ENCODE results near the gene FSCB. TPM values are rescaled to one million over a fixed set of nuclear protein-coding genes. Genes with fewer than 3 reads are reported as not detected.
"Not testable (repeated sequence)": the region's sequence is repeated elsewhere in the genome, so short reads cannot be mapped to it uniquely, and the experiment has no call there.

Gene FSCB
- not detected for total RNA-seq

GRCh38 chr14:44507183-44507582, at the start of gene FSCB:
Gene FSCB, minus strand, starts transcription at chr14:44507283. Its CDS starts 296 bp downstream, at chr14:44506987.
- POLR2A ChIA-PET: no interaction called here
- DNase-seq: no peak
- Mint-ChIP-seq H3K27ac (no peak within 1 kb of the TSS), H3K36me3 (ENCODE audit: low read depth) (no peaks in the 10 kb centered on the region), H3K4me3 (no peak within 1 kb of the TSS), H3K4me1 (no peaks in the 10 kb centered on the region), H3K27me3 (no peaks in the 10 kb centered on the region), H3K9me3 (peaks cover 9% of the 10 kb centered on the region)
- CTCF ChIA-PET: no interaction called here

- no peaks in the 10 kb centered on the region for H3K27me3 Mint-ChIP-seq
- peaks cover 2% of the 10 kb centered on the region for H3K9me3 Mint-ChIP-seq
- ChIA-PET POLR2A (no interaction called here), CTCF (no interaction called here)
- DNase-seq: no peak
- H3K4me1 Mint-ChIP-seq: no peaks in the 10 kb centered on the region
- H3K4me3 Mint-ChIP-seq: no peak overlapping the region
- no peaks in the 10 kb centered on the region for H3K36me3 Mint-ChIP-seq (ENCODE audit: low read depth)
- no peak overlapping the region for H3K27ac Mint-ChIP-seq
Observed at GRCh38 chr14:44531658-44532057, 24.6 kb upstream of the FSCB start.

GRCh38 chr14:44530475-44530874, 23.4 kb upstream of the FSCB start:
- no peak for DNase-seq
- Mint-ChIP-seq H3K36me3 (ENCODE audit: low read depth) (no peaks in the 10 kb centered on the region), H3K4me3 (no peak overlapping the region), H3K4me1 (no peaks in the 10 kb centered on the region), H3K27me3 (no peaks in the 10 kb centered on the region), H3K9me3 (no peaks in the 10 kb centered on the region), H3K27ac (no peak overlapping the region)
- CTCF ChIA-PET: no interaction called here
- POLR2A ChIA-PET: no interaction called here

- no peak for DNase-seq
- no peak overlapping the region for H3K27ac Mint-ChIP-seq
- H3K27me3 Mint-ChIP-seq: no peaks in the 10 kb centered on the region
- no peak overlapping the region for H3K4me3 Mint-ChIP-seq
- no peaks in the 10 kb centered on the region for H3K36me3 Mint-ChIP-seq (ENCODE audit: low read depth)
- H3K4me1 Mint-ChIP-seq: no peaks in the 10 kb centered on the region
- no peaks in the 10 kb centered on the region for H3K9me3 Mint-ChIP-seq
- ChIA-PET CTCF (no interaction called here), POLR2A (no interaction called here)
Observed at GRCh38 chr14:44529026-44529425, 21.9 kb upstream of the FSCB start.

- no peaks in the 10 kb centered on the region for H3K9me3 Mint-ChIP-seq
- H3K27ac Mint-ChIP-seq: no peak overlapping the region
- no peaks in the 10 kb centered on the region for H3K4me1 Mint-ChIP-seq
- H3K27me3 Mint-ChIP-seq: no peaks in the 10 kb centered on the region
- H3K36me3 Mint-ChIP-seq (ENCODE audit: low read depth): no peaks in the 10 kb centered on the region
- DNase-seq: no peak
- POLR2A ChIA-PET: no interaction called here
- no peak overlapping the region for H3K4me3 Mint-ChIP-seq
- CTCF ChIA-PET: interaction anchor here (0.7 kb wide), 1 partner anchor 1235 kb away, joined by 3 read pairs; no protein-coding TSS in a partner anchor
Observed at GRCh38 chr14:44528180-44528579, 21.1 kb upstream of the FSCB start.

GRCh38 chr14:44525237-44525636, 18.2 kb upstream of the FSCB start:
- no peaks in the 10 kb centered on the region for H3K9me3 Mint-ChIP-seq
- no peak for DNase-seq
- H3K27ac Mint-ChIP-seq: no peak overlapping the region
- H3K4me1 Mint-ChIP-seq: no peaks in the 10 kb centered on the region
- no peaks in the 10 kb centered on the region for H3K27me3 Mint-ChIP-seq
- no peak overlapping the region for H3K4me3 Mint-ChIP-seq
- H3K36me3 Mint-ChIP-seq (ENCODE audit: low read depth): no peaks in the 10 kb centered on the region
- CTCF ChIA-PET: no interaction called here
- POLR2A ChIA-PET: no interaction called here

- H3K36me3 Mint-ChIP-seq (ENCODE audit: low read depth); CTCF ChIA-PET; POLR2A ChIA-PET; H3K4me1 Mint-ChIP-seq; DNase-seq; H3K4me3 Mint-ChIP-seq; H3K27me3 Mint-ChIP-seq; H3K9me3 Mint-ChIP-seq; H3K27ac Mint-ChIP-seq: not testable (repeated sequence)
Observed at GRCh38 chr14:44515668-44516067, 8.6 kb upstream of the FSCB start.

GRCh38 chr14:44508834-44509233, 1.8 kb upstream of the FSCB start:
- ChIA-PET CTCF (interaction anchor here (1.3 kb wide), 1 partner anchor 16 kb away, joined by 3 read pairs; no protein-coding TSS in a partner anchor), POLR2A (no interaction called here)
- Mint-ChIP-seq H3K27me3 (no peaks in the 10 kb centered on the region), H3K4me1 (no peaks in the 10 kb centered on the region), H3K9me3 (peaks cover 9% of the 10 kb centered on the region), H3K27ac (no peak overlapping the region), H3K4me3 (no peak overlapping the region), H3K36me3 (ENCODE audit: low read depth) (no peaks in the 10 kb centered on the region)
- DNase-seq: no peak

GRCh38 chr14:44505588-44505987, 1.5 kb downstream of the FSCB start:
- DNase-seq: no peak
- H3K27me3 Mint-ChIP-seq: no peaks in the 10 kb centered on the region

GRCh38 chr14:44497148-44497547, 9.9 kb downstream of the FSCB start:
- Mint-ChIP-seq H3K9me3 (peaks cover 5% of the 10 kb centered on the region), H3K4me1 (no peaks in the 10 kb centered on the region), H3K36me3 (ENCODE audit: low read depth) (no peaks in the 10 kb centered on the region), H3K27me3 (no peaks in the 10 kb centered on the region), H3K4me3 (no peak overlapping the region), H3K27ac (no peak overlapping the region)
- POLR2A ChIA-PET: no interaction called here
- DNase-seq: no peak
- CTCF ChIA-PET: no interaction called here

More at GRCh38 chr14:44505588-44505987, 1.5 kb downstream of the FSCB start:
- H3K4me1 Mint-ChIP-seq: no peaks in the 10 kb centered on the region
- no peaks in the 10 kb centered on the region for H3K36me3 Mint-ChIP-seq (ENCODE audit: low read depth)
- H3K27ac Mint-ChIP-seq: no peak overlapping the region
- H3K4me3 Mint-ChIP-seq: no peak overlapping the region
- ChIA-PET POLR2A (no interaction called here), CTCF (no interaction called here)
- peaks cover 6% of the 10 kb centered on the region for H3K9me3 Mint-ChIP-seq

GRCh38 chr14:44494137-44494536, 12.9 kb downstream of the FSCB start:
- Mint-ChIP-seq H3K4me1 (no peaks in the 10 kb centered on the region), H3K36me3 (ENCODE audit: low read depth) (no peaks in the 10 kb centered on the region), H3K9me3 (peaks cover 3% of the 10 kb centered on the region), H3K27me3 (no peaks in the 10 kb centered on the region), H3K27ac (no peak overlapping the region), H3K4me3 (no peak overlapping the region)
- no peak for DNase-seq
- ChIA-PET CTCF (no interaction called here), POLR2A (no interaction called here)

- ChIA-PET CTCF (no interaction called here), POLR2A (no interaction called here)
- peaks cover 3% of the 10 kb centered on the region for H3K9me3 Mint-ChIP-seq
- no peak for DNase-seq
- no peaks in the 10 kb centered on the region for H3K36me3 Mint-ChIP-seq (ENCODE audit: low read depth)
- no peaks in the 10 kb centered on the region for H3K4me1 Mint-ChIP-seq
- no peaks in the 10 kb centered on the region for H3K27me3 Mint-ChIP-seq
- H3K27ac Mint-ChIP-seq: no peak overlapping the region
- H3K4me3 Mint-ChIP-seq: no peak overlapping the region
Observed at GRCh38 chr14:44490966-44491365, 16.1 kb downstream of the FSCB start.

- Mint-ChIP-seq H3K9me3 (peaks cover 8% of the 10 kb centered on the region), H3K27ac (no peak overlapping the region), H3K4me1 (no peaks in the 10 kb centered on the region), H3K36me3 (ENCODE audit: low read depth) (no peaks in the 10 kb centered on the region), H3K27me3 (no peaks in the 10 kb centered on the region), H3K4me3 (no peak overlapping the region)
- ChIA-PET POLR2A (no interaction called here), CTCF (no interaction called here)
- DNase-seq: no peak
Observed at GRCh38 chr14:44477953-44478352, 29.1 kb downstream of the FSCB start.

- H3K4me3 Mint-ChIP-seq: no peak overlapping the region
- no peaks in the 10 kb centered on the region for H3K36me3 Mint-ChIP-seq (ENCODE audit: low read depth)
- H3K9me3 Mint-ChIP-seq: no peaks in the 10 kb centered on the region
- H3K27me3 Mint-ChIP-seq: no peaks in the 10 kb centered on the region
- no peak for DNase-seq
- no peaks in the 10 kb centered on the region for H3K4me1 Mint-ChIP-seq
- no peak overlapping the region for H3K27ac Mint-ChIP-seq
- ChIA-PET POLR2A (no interaction called here), CTCF (no interaction called here)
Observed at GRCh38 chr14:44468771-44469170, 38.3 kb downstream of the FSCB start.

All from activated CD4-positive, alpha-beta T cell treated with anti-CD3 and anti-CD28 coated beads, Interleukin-2, amount 10 ng/mL, durations not matched to agents 7 days and 5 days (primary cell).